ENCODE measurements around the gene FAM114A1.
"Not testable (repeated sequence)": the region's sequence is repeated elsewhere in the genome, so short reads cannot be mapped to it uniquely, and the experiment has no call there.

FAM114A1 gene

DNA sequence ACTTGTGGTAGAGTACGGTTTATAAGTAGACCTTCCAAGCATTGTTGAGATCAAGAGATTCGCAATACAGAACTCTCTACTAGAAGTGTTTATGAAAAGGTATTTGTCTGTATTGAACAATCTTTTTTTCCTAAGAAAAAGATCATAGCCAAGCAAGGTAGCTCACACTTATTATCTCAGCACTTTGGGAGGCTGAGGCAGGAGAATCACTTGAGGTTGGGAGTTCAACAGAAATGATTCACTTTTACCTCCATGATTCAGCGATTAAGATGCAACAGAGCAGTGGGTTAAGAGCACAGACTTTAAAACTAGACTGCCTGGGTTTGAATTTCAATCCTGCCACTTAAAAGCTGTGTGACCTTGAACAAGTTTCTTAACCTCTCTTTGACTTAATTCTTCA is 90.3 kb downstream of the FAM114A1 start:
- no peaks in the 10 kb centered on the region for H3K9me3 ChIP-seq (ENCODE audit: control insufficient read depth, low read length)
- H3K36me3 ChIP-seq (ENCODE audit: control insufficient read depth, insufficient read depth, low read length): no peaks in the 10 kb centered on the region
- H3K4me1 ChIP-seq: no peaks in the 10 kb centered on the region
- no peak overlapping the region for H3K4me2 ChIP-seq (ENCODE audit: low read length)
- no peaks in the 10 kb centered on the region for H3K79me2 ChIP-seq
- H3K27ac ChIP-seq: no peak overlapping the region
- TF ChIP-seq, protein P1, sequence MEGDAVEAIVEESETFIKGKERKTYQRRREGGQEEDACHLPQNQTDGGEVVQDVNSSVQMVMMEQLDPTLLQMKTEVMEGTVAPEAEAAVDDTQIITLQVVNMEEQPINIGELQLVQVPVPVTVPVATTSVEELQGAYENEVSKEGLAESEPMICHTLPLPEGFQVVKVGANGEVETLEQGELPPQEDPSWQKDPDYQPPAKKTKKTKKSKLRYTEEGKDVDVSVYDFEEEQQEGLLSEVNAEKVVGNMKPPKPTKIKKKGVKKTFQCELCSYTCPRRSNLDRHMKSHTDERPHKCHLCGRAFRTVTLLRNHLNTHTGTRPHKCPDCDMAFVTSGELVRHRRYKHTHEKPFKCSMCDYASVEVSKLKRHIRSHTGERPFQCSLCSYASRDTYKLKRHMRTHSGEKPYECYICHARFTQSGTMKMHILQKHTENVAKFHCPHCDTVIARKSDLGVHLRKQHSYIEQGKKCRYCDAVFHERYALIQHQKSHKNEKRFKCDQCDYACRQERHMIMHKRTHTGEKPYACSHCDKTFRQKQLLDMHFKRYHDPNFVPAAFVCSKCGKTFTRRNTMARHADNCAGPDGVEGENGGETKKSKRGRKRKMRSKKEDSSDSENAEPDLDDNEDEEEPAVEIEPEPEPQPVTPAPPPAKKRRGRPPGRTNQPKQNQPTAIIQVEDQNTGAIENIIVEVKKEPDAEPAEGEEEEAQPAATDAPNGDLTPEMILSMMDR (IDR thresholded peaks at IDR 0.05): no peak
- no peak overlapping the region for H3K9ac ChIP-seq
- H3K27me3 ChIP-seq (ENCODE audit: control insufficient read depth, insufficient read depth, low read length): no peaks in the 10 kb centered on the region
- no peak overlapping the region for H2AFZ ChIP-seq
- H3K4me3 ChIP-seq (ENCODE audit: low read depth, low read length): no peak overlapping the region

DNA sequence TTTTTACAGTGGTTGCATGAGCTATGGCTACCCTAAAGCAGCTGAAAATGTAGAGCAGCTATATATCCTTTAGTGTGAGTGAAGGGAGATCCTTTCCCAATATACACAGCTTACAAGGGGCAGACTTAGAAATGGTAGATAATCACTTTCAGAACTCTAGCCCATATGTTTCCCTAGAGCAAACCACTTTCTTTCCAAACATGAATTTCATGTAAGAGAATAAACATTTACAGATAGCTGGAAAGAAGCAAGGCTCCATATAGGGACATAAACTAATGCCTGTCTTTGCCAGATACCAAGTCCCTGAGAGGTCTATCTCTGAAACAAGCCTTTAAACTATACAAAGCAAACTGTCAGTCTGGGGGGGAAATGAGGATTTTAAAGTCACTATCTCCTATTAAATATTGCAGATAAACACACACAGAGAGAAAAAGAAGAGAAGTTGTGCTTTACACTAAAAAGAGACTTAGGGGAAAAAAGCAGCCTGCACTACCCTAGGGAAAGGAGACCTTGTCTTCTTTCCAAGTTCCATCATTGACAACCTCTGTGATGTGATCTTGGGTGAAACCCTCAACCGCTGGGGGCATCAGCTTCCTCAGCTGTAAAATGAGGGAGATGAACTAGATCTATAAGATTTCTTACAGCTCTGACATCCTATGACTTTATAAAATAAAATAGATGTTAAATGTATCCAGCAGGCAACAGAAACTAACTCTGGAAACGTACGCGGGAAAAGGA is 91.0 kb downstream of the FAM114A1 start:
- Histone ChIP-seq H3K4me1 (no peaks in the 10 kb centered on the region), H3K9ac (no peak overlapping the region), H3K36me3 (ENCODE audit: control insufficient read depth, insufficient read depth, low read length) (no peaks in the 10 kb centered on the region), H3K79me2 (no peaks in the 10 kb centered on the region), H3K4me3 (ENCODE audit: low read depth, low read length) (no peak overlapping the region), H3K4me2 (ENCODE audit: low read length) (no peak overlapping the region), H3K9me3 (ENCODE audit: control insufficient read depth, low read length) (no peaks in the 10 kb centered on the region), H2AFZ (no peak overlapping the region), H3K27ac (no peak overlapping the region), H3K27me3 (ENCODE audit: control insufficient read depth, insufficient read depth, low read length) (no peaks in the 10 kb centered on the region)
- TF ChIP-seq, protein P1 (IDR thresholded peaks at IDR 0.05): no peak

GRCh38 chr4:38959248-38959647 is 91.6 kb downstream of the FAM114A1 start:
- H3K27me3 ChIP-seq (ENCODE audit: control insufficient read depth, insufficient read depth, low read length); H3K27ac ChIP-seq; H2AFZ ChIP-seq; H3K4me3 ChIP-seq (ENCODE audit: low read depth, low read length); H3K9me3 ChIP-seq (ENCODE audit: control insufficient read depth, low read length); H3K4me2 ChIP-seq (ENCODE audit: low read length); H3K9ac ChIP-seq; H3K4me1 ChIP-seq; H3K36me3 ChIP-seq (ENCODE audit: control insufficient read depth, insufficient read depth, low read length); H3K79me2 ChIP-seq: not testable (repeated sequence)

DNA sequence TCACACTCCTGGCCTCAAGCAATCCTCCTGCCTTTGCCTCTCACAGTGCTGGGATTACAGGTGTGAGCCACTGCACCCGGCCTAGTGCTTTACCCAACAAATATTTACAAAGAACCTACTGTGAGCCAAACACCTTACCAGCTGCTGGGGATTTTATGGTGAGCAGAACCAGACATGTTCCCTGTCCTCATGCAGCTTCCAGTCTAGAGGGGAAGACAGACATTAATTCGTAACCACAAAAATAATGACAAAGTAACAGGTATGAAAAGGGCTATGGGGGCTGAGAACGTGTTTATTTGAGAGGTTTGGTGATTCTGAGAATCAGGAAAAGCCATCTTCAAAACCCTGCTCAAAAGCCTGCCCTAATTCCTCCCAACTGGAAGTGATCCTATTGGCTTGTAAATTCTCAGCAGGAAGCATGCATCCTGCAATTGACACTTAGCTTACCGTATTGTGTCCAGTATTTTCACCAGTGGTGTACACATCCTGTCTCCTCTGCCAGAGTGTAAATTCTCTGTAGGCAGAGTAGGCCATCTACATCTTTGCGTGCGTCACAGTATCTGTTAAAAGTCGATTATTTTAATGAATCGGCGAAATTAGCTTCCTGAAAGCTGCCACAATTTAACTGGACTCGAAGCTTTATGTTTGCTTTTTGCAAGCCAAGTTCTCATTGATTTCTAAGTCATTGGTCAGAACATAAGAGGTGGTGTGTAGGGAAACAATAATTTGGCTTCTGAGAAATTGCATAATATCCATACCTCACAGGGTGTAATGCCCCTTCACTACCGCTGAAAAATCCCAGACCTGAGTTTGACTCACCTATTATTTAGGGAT is 97.6 kb downstream of the FAM114A1 start:
- Histone ChIP-seq H3K79me2 (no peaks in the 10 kb centered on the region), H3K36me3 (ENCODE audit: control insufficient read depth, insufficient read depth, low read length) (no peaks in the 10 kb centered on the region), H3K27me3 (ENCODE audit: control insufficient read depth, insufficient read depth, low read length) (no peaks in the 10 kb centered on the region), H3K4me3 (ENCODE audit: low read depth, low read length) (no peak overlapping the region), H3K9ac (no peak overlapping the region), H3K27ac (no peak overlapping the region), H3K4me2 (ENCODE audit: low read length) (no peak overlapping the region), H3K4me1 (no peaks in the 10 kb centered on the region), H2AFZ (no peak overlapping the region), H3K9me3 (ENCODE audit: control insufficient read depth, low read length) (no peaks in the 10 kb centered on the region)
- TF ChIP-seq, protein P1 (IDR thresholded peaks at IDR 0.05): no peak

GRCh38 chr4:38965866-38966265 is 98.3 kb downstream of the FAM114A1 start:
- H3K27me3 ChIP-seq (ENCODE audit: control insufficient read depth, insufficient read depth, low read length): no peaks in the 10 kb centered on the region
- H3K36me3 ChIP-seq (ENCODE audit: control insufficient read depth, insufficient read depth, low read length): no peaks in the 10 kb centered on the region
- H3K4me2 ChIP-seq (ENCODE audit: low read length): no peak overlapping the region
- H3K4me1 ChIP-seq: no peaks in the 10 kb centered on the region
- no peak overlapping the region for H3K9ac ChIP-seq
- no peaks in the 10 kb centered on the region for H3K79me2 ChIP-seq
- H3K27ac ChIP-seq: no peak overlapping the region
- no peak overlapping the region for H2AFZ ChIP-seq
- H3K4me3 ChIP-seq (ENCODE audit: low read depth, low read length): no peak overlapping the region
- TF ChIP-seq, protein P1 (IDR thresholded peaks at IDR 0.05): no peak
- no peaks in the 10 kb centered on the region for H3K9me3 ChIP-seq (ENCODE audit: control insufficient read depth, low read length)
